LHCN-M2 (cell line): ENCODE results near the gene PIEZO2. TPM values are rescaled to one million over a fixed set of nuclear protein-coding genes. Genes with fewer than 3 reads are reported as not detected.

Source experiments
- DNase-seq: peaks from one replicate; pipeline ENCODE4 v3.0.0-alpha.2; 2012; ENCODE audit warnings: low read depth
- total RNA-seq: library from RNA; depleted of rRNA; stranded (reverse); fragments of >200 nt; gene quantifications from 2 replicates; pipeline ENCODE4 v1.2.3, GENCODE V29; 2014

Gene PIEZO2
- total RNA-seq, 1 experiment from 2014 or later, result 10.4 TPM

- DNase-seq, result no peak
Observed at GRCh38 chr18:11070593-11070992, 78.8 kb downstream of the PIEZO2 start.

- no peak for DNase-seq
Observed at GRCh38 chr18:11066038-11066437, 83.3 kb downstream of the PIEZO2 start.

- no peak for DNase-seq
Observed at GRCh38 chr18:11064727-11065460, 84.5 kb downstream of the PIEZO2 start.

- peak; percentile 44 for DNase-seq
Observed at GRCh38 chr18:11064106-11064505, 85.3 kb downstream of the PIEZO2 start.

- no peak for DNase-seq
Observed at GRCh38 chr18:11055721-11056120, 93.6 kb downstream of the PIEZO2 start.

GRCh38 chr18:11054497-11054896, 94.9 kb downstream of the PIEZO2 start:
- no peak for DNase-seq

- no peak for DNase-seq
Observed at GRCh38 chr18:11053293-11053692, 96.1 kb downstream of the PIEZO2 start.

GRCh38 chr18:11052800-11053199, 96.6 kb downstream of the PIEZO2 start:
- peak; percentile 17 for DNase-seq

- no peak for DNase-seq
Observed at GRCh38 chr18:11051462-11051861, 97.9 kb downstream of the PIEZO2 start.

- no peak for DNase-seq
Observed at GRCh38 chr18:11050966-11051365, 98.4 kb downstream of the PIEZO2 start.

- DNase-seq, result no peak
Observed at GRCh38 chr18:11047817-11048216, 101.6 kb downstream of the PIEZO2 start.

GRCh38 chr18:11047156-11047555, 102.2 kb downstream of the PIEZO2 start:
- peak; percentile 22 for DNase-seq

- no peak for DNase-seq
Observed at GRCh38 chr18:11046140-11046539, 103.2 kb downstream of the PIEZO2 start.

- no peak for DNase-seq
Observed at GRCh38 chr18:11043694-11044093, 105.7 kb downstream of the PIEZO2 start.

GRCh38 chr18:11042247-11042646, 107.1 kb downstream of the PIEZO2 start:
- DNase-seq, result peak; percentile 46

GRCh38 chr18:11040823-11041656, 108.3 kb downstream of the PIEZO2 start:
- DNase-seq, result peak; percentile 73

GRCh38 chr18:11040359-11040758, 109.0 kb downstream of the PIEZO2 start:
- DNase-seq, result no peak

GRCh38 chr18:11037533-11038240, 111.7 kb downstream of the PIEZO2 start:
- DNase-seq, result no peak

- no peak for DNase-seq
Observed at GRCh38 chr18:11035814-11036495, 113.4 kb downstream of the PIEZO2 start.

- no peak for DNase-seq
Observed at GRCh38 chr18:11035376-11035775, 114.0 kb downstream of the PIEZO2 start.

GRCh38 chr18:11034884-11035283, 114.5 kb downstream of the PIEZO2 start:
- peak; percentile 50 for DNase-seq

GRCh38 chr18:11033503-11033902, 115.9 kb downstream of the PIEZO2 start:
- DNase-seq, result no peak
